Ascending aorta (tissue), 2 donors: ENCODE data around the gene MRPL34. TPM values are rescaled to one million over a fixed set of nuclear protein-coding genes. Genes with fewer than 3 reads are reported as not detected.

ENCODE experiments used
- DNase-seq, 2 donors: peaks; one replicate each; pipeline ENCODE4 v3.0.0-alpha.2; 2019; ENCODE audit warnings: low spot score in 2 of 2
- H3K27ac ChIP-seq, 2 donors: fragments of 200-600 bp; sonication (generic); one replicate each; pipeline ENCODE4 v1.5.1; 2016 to 2017; ENCODE audit warnings: mild to moderate bottlenecking in 1 of 2
- H3K27me3 ChIP-seq: fragments of 200-600 bp; sonication (generic); one replicate; pipeline ENCODE4 v1.5.1; 2017
- H3K36me3 ChIP-seq, 2 donors: fragments of 200-600 bp; sonication (generic); one replicate each; pipeline ENCODE4 v1.5.1; 2016
- H3K4me1 ChIP-seq, 2 donors: fragments of 200-600 bp; sonication (generic); one replicate each; pipeline ENCODE4 v1.5.1; 2016 to 2017; ENCODE audit warnings: mild to moderate bottlenecking in 1 of 2
- H3K4me3 ChIP-seq, 2 donors: fragments of 200-600 bp; sonication (generic); one replicate each; pipeline ENCODE4 v1.5.1; 2016 to 2017; ENCODE audit warnings: mild to moderate bottlenecking in 1 of 2
- H3K9me3 ChIP-seq, 2 donors: fragments of 200-600 bp; sonication (generic); one replicate each; pipeline ENCODE4 v1.5.1; 2016
- intact Hi-C: fragments of 100-400 bp; cut with DNase I; formaldehyde crosslinking; loops from one replicate; pipeline ENCODE4 v1.15.1; 2023
- total RNA-seq: library from RNA; depleted of rRNA; stranded (reverse); fragments of >200 nt; gene quantifications from one replicate; pipeline ENCODE4 v1.1.0, GENCODE V29; 2016
- TF ChIP-seq, protein P1 (sequence below), 3 experiments: fragments of 200-600 bp in 2 of 3; fragments of 450-650 bp in 1 of 3; sonication (generic) in 2 of 3; IDR thresholded peaks; one replicate each; pipeline ENCODE4 v1.5.1; 2016 to 2019; ENCODE audit warnings: antibody characterized with exemption in 3 of 3, mild to moderate bottlenecking in 1 of 3, moderate library complexity in 1 of 3

MRPL34 gene
- total RNA-seq, 1 donor from 2014 or later: 98.9 TPM

DNA sequence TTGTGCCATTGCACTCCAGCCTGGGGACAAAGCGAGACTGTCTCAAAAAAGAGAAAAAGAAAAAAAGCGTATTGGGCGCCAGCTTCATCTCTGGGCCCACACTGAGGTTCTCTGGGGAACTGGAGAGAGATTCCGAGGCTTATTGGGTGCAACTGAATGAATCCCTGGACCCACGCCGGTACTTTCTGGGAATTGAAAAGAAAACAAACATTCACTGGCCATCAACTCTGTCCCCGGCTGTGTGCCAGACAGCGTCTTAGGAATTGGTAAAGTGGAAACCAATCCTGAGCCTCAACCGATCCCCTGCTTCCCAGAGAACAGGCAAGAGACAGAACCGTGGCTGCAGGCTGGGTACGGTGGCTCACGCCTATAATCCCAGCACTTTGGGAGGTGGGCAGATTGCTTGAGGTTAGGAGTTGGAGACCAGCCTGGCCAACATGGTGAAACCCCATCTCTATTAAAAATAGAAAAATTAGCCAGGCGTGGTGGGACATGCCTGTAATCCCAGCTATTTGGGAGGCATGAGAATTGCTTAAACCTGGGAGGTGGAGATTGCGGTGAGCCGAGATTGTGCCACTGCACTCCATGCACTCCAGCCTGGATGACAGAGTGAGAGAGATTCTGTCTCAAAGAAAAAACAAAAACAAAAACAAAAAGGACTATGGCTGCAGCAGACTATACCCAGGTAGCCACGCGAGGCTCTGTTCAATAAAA, 20.4 kb downstream of the MRPL34 start:
- H3K4me1 ChIP-seq: peaks cover 13 to 18% of the 10 kb centered on the region in 2 donors
- H3K27ac ChIP-seq: peak overlapping the region in 1 of 2 donors; percentile 34
- DNase-seq: peak in 1 of 2 donors; percentile 83
- H3K4me3 ChIP-seq: no peak overlapping the region
- H3K9me3 ChIP-seq: no peaks in the 10 kb centered on the region
- peaks cover 8 to 9% of the 10 kb centered on the region in 2 donors for H3K36me3 ChIP-seq
- TF ChIP-seq, protein P1, sequence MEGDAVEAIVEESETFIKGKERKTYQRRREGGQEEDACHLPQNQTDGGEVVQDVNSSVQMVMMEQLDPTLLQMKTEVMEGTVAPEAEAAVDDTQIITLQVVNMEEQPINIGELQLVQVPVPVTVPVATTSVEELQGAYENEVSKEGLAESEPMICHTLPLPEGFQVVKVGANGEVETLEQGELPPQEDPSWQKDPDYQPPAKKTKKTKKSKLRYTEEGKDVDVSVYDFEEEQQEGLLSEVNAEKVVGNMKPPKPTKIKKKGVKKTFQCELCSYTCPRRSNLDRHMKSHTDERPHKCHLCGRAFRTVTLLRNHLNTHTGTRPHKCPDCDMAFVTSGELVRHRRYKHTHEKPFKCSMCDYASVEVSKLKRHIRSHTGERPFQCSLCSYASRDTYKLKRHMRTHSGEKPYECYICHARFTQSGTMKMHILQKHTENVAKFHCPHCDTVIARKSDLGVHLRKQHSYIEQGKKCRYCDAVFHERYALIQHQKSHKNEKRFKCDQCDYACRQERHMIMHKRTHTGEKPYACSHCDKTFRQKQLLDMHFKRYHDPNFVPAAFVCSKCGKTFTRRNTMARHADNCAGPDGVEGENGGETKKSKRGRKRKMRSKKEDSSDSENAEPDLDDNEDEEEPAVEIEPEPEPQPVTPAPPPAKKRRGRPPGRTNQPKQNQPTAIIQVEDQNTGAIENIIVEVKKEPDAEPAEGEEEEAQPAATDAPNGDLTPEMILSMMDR (IDR thresholded peaks at IDR 0.05): no peak
- intact Hi-C loops: no loop called here
- H3K27me3 ChIP-seq: no peaks in the 10 kb centered on the region

DNA sequence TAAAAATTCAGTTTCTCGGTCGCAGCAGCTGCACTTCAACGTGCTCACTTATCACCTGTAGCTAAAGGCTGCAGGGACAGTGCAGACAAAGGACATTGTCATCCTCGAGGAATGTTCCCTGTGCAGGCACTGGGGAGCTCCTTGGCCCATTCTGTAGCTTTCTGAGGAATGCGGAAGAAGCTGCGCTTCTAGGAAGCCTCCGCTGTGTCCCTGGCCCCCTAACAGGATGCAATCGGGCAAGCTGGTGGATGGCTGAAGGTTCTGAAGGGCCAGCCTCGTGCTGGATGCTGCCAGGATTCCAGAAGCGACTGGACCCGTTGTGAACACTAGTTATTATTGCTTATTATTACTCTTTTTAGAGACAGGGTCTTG, 20.9 kb downstream of the MRPL34 start:
- Histone ChIP-seq H3K27ac (no peak overlapping the region), H3K27me3 (no peaks in the 10 kb centered on the region), H3K4me1 (peaks cover 13 to 18% of the 10 kb centered on the region in 2 donors), H3K9me3 (no peaks in the 10 kb centered on the region), H3K36me3 (peaks cover 3 to 4% of the 10 kb centered on the region in 2 donors), H3K4me3 (no peak overlapping the region)
- DNase-seq: no peak
- TF ChIP-seq, protein P1 (IDR thresholded peaks at IDR 0.05): no peak
- intact Hi-C loops: no loop called here

DNA sequence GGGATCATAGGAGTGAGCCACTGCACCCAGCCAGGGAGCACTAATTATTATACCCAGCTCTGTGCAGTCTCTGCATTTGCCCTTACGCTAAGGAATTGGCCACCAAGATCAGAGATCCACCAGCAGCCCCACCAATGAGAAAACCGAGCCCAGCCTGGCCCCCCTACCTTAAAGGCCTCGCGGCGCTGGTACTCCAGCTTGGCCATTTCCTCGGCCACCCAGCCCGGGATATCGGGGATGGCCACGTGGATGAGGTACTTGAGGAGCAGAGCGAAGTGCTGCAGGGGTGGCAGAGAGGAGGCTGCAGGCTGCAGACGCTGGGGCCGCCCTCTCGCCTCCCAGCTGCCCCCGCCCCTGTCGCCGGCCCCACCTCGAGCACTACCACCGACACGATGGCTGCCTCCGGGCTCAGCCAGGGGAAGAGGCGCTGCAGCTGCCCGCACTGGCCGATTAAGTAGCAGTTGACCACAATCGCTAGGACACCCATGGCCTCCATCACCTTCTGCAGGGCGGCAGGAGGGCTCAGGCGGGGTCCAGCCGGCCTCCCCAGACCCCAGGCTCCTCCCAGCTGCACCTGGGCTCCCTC, 21.5 kb downstream of the MRPL34 start:
- Histone ChIP-seq H3K4me3 (no peak overlapping the region), H3K9me3 (no peaks in the 10 kb centered on the region), H3K27me3 (no peaks in the 10 kb centered on the region), H3K4me1 (peaks cover 13 to 18% of the 10 kb centered on the region in 2 donors), H3K36me3 (no peaks in the 10 kb centered on the region), H3K27ac (no peak overlapping the region)
- DNase-seq: no peak
- intact Hi-C loops: no loop called here
- TF ChIP-seq, protein P1 (IDR thresholded peaks at IDR 0.05): no peak

DNA sequence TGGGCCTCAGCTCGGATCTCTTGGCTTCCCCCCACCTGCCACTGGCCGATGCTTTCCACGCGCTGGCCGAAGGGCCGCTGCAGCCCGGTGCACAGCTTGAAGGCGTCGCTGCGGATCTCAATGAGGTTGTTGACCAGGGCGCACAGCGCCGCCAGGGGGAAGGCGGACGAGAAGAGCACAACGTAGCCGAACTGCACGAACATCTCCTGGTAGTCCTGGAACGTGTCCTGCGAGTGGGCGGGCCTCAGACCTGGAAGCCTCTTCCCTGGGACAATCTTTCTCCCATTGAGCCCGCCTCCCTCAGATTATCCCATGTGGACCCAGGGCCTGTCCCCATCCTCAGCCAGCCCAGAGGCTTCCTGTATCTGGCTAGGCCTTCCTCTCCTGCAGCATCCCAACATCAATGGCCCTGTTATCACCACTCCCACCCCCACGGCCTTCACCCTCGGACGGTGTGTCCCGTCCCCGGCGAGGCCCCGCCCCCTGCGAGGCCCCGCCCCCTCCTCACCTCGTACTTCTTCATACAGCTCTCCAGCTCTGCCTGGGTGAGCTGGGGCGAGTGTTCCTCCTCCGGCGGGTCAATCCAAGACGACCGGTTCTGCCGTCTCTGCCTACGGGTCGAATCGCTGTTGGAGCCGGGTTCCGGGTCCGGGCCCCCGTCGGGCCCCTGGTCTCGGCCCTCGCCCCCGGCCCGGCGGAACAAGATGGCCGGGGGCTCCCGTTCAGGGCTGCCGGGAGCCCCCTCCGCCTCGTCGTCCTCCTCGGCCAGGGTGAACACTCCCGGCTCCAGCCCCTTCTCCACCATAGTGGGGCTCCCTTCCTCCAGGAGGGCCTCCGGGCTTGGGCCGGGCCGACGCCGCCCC, 22.2 kb downstream of the MRPL34 start:
- no peaks in the 10 kb centered on the region for H3K9me3 ChIP-seq
- TF ChIP-seq, protein P1 (IDR thresholded peaks at IDR 0.05): no peak
- peak overlapping the region; percentile 27 to 30 for H3K4me3 ChIP-seq
- H3K27ac ChIP-seq: no peak overlapping the region
- no peaks in the 10 kb centered on the region for H3K27me3 ChIP-seq
- no peak for DNase-seq
- H3K36me3 ChIP-seq: no peaks in the 10 kb centered on the region
- intact Hi-C loops: no loop called here
- H3K4me1 ChIP-seq: peaks cover 10 to 18% of the 10 kb centered on the region in 2 donors

DNA sequence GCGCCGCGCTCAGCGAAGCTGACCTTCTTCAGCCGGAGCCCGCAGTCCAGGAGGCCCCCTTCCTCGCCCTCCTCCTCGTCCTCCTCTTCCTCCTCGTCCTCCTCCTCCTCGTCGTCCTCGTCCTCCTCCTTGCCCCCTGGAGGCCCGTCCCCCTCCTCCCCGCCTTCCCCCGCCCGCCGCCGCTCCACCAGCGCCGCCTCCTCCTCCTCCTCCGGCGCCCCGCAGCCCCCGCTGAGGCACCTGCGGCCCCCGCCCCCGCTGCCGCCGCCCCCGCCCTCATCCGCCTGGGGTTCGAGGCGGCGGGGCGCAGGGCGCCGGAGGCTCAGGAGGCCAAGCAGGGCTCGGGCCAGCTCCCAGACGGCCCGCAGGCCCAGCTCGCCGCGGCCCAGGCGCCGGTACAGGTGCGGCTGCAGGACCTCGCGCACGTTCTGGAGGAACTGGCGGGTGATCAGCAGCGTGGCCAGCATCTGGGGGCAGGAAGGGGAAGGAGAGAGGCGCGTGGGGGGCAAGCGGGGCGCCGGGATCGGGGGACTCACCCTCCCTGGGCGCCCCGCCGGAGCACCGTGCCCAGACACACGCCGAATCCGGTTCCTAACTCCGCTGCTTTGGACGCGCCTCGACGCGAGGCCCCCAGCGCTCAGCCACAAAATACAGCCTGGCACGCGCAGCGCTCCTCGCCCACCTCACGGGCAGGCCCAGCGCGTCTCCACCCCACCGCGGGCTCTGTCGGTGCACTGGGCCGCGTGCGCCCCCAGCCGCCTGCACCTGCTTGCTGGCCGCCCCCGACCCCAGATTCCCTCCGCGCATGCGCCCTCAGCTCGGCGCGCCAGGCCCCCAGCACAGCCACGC, 23.1 kb downstream of the MRPL34 start:
- Histone ChIP-seq H3K4me1 (peaks cover 4 to 14% of the 10 kb centered on the region in 2 donors), H3K36me3 (no peaks in the 10 kb centered on the region), H3K9me3 (no peaks in the 10 kb centered on the region), H3K4me3 (peak overlapping the region; percentile 27 to 30), H3K27ac (no peak overlapping the region), H3K27me3 (no peaks in the 10 kb centered on the region)
- TF ChIP-seq, protein P1 (IDR thresholded peaks at IDR 0.05): no peak
- intact Hi-C loops: no loop called here
- DNase-seq: no peak
